Fibroblast of villous mesenchyme (primary cell): ENCODE data around the gene SAV1. TPM values are rescaled to one million over a fixed set of nuclear protein-coding genes. Genes with fewer than 3 reads are reported as not detected.
"Not testable (repeated sequence)": the region's sequence is repeated elsewhere in the genome, so short reads cannot be mapped to it uniquely, and the experiment has no call there.

Experiments
- DNase-seq: peaks from one replicate; pipeline ENCODE4 v3.0.0-alpha.2; 2010; ENCODE audit warnings: low read depth
- H3K4me3 ChIP-seq: 2 replicates; pipeline ENCODE4 v1.5.1; 2011; ENCODE audit warnings: low read depth, mild to moderate bottlenecking, low read length
- total RNA-seq: library from RNA; depleted of rRNA; stranded (reverse); fragments of >200 nt; gene quantifications from 2 replicates; pipeline ENCODE4 v1.2.3, GENCODE V29; 2012
- TF ChIP-seq, protein P1 (sequence below): IDR thresholded peaks from 2 replicates; pipeline ENCODE4 v1.5.1; 2012; ENCODE audit warnings: low read depth, mild to moderate bottlenecking, low read length; ENCODE audit not compliant: insufficient read depth

SAV1 gene
- total RNA-seq, 1 donor, result 53.5 TPM

DNA sequence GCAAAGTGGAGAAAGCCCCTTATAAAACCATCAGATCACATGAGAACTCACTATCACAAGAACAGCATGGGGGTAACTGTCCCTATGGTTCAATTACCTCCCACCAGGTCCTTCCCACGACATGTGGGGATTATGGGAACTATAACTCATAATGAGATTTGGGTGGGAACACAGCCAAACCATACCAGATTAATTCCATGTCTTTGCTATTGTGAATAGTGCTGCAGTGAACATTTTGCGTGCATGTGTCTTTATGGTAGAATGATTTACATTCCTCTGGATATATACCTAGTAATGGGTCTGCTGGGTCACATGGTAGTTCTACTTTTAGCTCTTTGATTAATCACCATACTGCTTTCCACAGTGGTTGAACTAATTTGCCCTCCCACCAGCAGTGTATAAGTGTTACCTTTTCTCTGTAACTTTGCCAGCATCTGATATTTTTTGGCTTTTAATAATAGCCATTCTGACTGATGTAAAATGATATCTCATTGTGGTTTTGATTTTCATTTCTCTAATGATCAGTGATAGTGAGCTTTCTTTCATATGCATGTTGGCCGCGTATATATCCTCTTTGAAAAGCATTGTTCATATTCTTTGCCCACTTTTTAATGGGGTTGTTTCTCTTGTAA is 29.7 kb upstream of the SAV1 start:
- TF ChIP-seq, protein P1, sequence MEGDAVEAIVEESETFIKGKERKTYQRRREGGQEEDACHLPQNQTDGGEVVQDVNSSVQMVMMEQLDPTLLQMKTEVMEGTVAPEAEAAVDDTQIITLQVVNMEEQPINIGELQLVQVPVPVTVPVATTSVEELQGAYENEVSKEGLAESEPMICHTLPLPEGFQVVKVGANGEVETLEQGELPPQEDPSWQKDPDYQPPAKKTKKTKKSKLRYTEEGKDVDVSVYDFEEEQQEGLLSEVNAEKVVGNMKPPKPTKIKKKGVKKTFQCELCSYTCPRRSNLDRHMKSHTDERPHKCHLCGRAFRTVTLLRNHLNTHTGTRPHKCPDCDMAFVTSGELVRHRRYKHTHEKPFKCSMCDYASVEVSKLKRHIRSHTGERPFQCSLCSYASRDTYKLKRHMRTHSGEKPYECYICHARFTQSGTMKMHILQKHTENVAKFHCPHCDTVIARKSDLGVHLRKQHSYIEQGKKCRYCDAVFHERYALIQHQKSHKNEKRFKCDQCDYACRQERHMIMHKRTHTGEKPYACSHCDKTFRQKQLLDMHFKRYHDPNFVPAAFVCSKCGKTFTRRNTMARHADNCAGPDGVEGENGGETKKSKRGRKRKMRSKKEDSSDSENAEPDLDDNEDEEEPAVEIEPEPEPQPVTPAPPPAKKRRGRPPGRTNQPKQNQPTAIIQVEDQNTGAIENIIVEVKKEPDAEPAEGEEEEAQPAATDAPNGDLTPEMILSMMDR, result no peak
- DNase-seq, result no peak
- H3K4me3 ChIP-seq, result no peak overlapping the region

DNA sequence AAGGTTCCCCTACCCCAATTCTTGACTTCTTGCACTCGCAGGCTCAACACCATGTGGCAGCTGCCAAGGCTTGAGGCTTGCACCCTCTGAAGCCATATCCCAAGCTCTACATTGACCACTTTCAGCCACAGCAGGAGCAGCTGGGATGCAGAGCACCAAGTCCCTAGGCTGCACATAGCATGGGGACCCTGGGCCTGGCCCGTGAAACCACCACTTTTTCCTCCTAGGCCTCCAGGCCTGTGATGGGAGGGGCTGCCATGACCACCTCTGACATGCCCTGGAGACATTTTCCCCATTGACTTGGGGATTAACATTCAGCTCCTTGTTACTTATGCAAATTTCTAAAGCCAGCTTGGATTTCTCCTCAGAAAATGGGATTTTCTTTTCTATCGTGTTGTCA is 26.2 kb upstream of the SAV1 start:
- not testable (repeated sequence) for DNase-seq, H3K4me3 ChIP-seq

DNA sequence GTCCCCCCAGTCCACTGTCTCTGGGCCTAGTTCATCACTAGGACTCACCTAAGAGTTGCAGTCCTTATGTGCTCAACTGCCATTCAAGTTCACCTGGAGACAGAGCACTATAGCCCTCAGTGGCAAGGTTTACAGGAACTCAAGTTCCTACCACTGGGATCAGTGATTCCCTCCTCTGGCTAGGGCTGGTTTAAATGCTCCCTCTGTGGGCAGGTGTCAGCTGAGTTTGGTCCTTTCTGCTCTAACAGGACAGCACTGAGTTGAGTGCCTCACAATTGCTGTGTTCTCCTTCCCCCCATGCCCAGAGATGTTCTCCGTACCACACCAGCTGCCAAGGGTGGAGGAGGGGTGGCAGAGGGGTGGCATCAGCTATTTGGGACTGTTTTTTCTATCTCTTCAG is 20.8 kb upstream of the SAV1 start:
- DNase-seq, result no peak
- H3K4me3 ChIP-seq, result no peak overlapping the region
- TF ChIP-seq, protein P1, result no peak

GRCh38 chr14:50679674-50680073 is 11.6 kb upstream of the SAV1 start:
- TF ChIP-seq, protein P1, result no peak
- no peak for DNase-seq
- H3K4me3 ChIP-seq, result no peak overlapping the region

DNA sequence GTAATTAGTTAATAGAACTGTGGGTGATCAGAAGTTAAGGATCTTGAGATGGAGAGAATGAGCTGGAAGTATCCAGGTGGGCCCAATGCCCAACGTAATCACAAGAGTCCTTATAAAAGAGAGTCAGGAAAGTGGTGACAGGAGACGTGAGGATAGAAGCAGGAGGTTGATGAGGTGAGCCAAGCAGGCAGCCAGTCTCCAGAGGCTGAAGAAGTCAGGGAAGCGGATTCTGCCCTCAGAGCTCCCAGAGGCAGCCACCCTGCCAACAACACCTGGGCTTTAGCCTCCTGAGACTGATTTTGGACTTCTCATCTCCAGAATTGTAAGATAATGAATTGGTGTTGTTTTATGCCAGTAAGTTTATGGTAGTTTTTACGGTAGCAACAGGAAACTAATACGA is 10.1 kb upstream of the SAV1 start:
- H3K4me3 ChIP-seq, result no peak overlapping the region

GRCh38 chr14:50677527-50678063 is 9.5 kb upstream of the SAV1 start:
- TF ChIP-seq, protein P1, result no peak
- H3K4me3 ChIP-seq, result no peak overlapping the region
- peak; percentile 37 for DNase-seq

More for the DNA sequence above, 10.1 kb upstream of the SAV1 start:
- no peak for DNase-seq
- TF ChIP-seq, protein P1, result no peak

DNA sequence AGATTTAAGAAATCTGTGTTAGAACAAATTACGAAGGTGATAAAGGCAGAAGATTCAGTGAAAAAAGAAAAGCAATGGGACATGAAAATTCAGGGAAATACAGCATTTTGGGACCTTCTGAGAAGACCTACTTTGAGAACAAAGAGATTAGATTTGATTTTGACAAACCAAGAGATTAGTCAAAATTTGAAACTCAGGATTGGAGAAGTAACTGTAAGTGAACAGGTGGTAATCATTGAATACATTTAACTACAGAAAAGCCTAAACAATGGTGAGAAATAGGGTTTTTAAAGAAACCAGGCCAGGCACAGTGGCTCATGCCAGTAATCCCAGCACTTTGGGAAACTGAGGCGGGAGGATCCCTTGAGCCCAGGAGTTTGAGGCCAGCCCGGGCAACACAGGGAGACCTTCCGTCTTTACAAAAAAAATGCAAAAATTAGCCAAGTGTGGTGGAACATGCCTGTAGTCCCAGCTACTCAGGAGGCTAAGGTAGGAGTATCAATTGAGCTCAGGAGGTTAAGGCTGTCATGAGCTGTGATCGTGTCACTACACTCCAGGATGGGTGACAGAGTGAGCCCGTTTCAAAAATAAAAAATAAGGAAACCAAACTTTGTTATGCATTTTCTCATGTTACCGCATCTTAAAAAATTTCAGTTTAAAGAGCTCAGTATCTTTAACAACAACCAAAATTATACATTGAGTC is 8.9 kb upstream of the SAV1 start:
- H3K4me3 ChIP-seq, result no peak overlapping the region
- DNase-seq, result no peak
- TF ChIP-seq, protein P1, result no peak
